Liver (tissue), 3 donors: ENCODE data around the gene BCAS1.

Experiments used
- EGR1 ChIP-seq, 2 donors: IDR thresholded peaks; 2 replicates each; pipeline ENCODE4 v1.6.1; 2016 to 2018; ENCODE audit warnings: antibody characterized with exemption in 2 of 2, low read depth in 2 of 2
- FOXA1 ChIP-seq: IDR thresholded peaks from 2 replicates; pipeline ENCODE4 v1.6.1; 2016; ENCODE audit warnings: antibody characterized with exemption
- FOXA2 ChIP-seq: IDR thresholded peaks from 2 replicates; pipeline ENCODE4 v1.6.1; 2016; ENCODE audit warnings: antibody characterized with exemption
- GABPA ChIP-seq, 2 donors: IDR thresholded peaks in 1 of 2; conservative IDR thresholded peaks in 1 of 2; 2 replicates each; pipeline ENCODE4 v1.6.1; 2016; ENCODE audit warnings: antibody characterized with exemption in 2 of 2, mild to moderate bottlenecking in 1 of 2, moderate library complexity in 1 of 2
- MAX ChIP-seq: IDR thresholded peaks from 2 replicates; pipeline ENCODE4 v1.6.1; 2016; ENCODE audit warnings: antibody characterized with exemption
- RAD21 ChIP-seq, 2 donors: IDR thresholded peaks; 2 replicates each; pipeline ENCODE4 v1.6.1; 2016; ENCODE audit warnings: antibody characterized with exemption in 2 of 2, mild to moderate bottlenecking in 2 of 2
- REST ChIP-seq: IDR thresholded peaks from 2 replicates; pipeline ENCODE4 v1.6.1; 2016; ENCODE audit warnings: antibody characterized with exemption, mild to moderate bottlenecking
- SP1 ChIP-seq: IDR thresholded peaks from 2 replicates; pipeline ENCODE4 v1.6.1; 2018; ENCODE audit warnings: antibody characterized with exemption, mild to moderate bottlenecking
- TAF1 ChIP-seq: conservative IDR thresholded peaks from 2 replicates; pipeline ENCODE4 v1.6.1; 2016; ENCODE audit warnings: antibody characterized with exemption, mild to moderate bottlenecking
- YY1 ChIP-seq: IDR thresholded peaks from 2 replicates; pipeline ENCODE4 v1.6.1; 2016; ENCODE audit warnings: antibody characterized with exemption, mild to moderate bottlenecking
- TF ChIP-seq, protein P1 (sequence below): fragments of 150-350 bp; IDR thresholded peaks from 2 replicates; pipeline ENCODE4 v1.5.1; 2017; ENCODE audit warnings: improper control_type of control experiment, low read depth, low read length; ENCODE audit not compliant: missing input control
- TF ChIP-seq, protein P2 (sequence below): IDR thresholded peaks from 2 replicates; pipeline ENCODE4 v1.6.1; 2016; ENCODE audit warnings: antibody characterized with exemption
- donor health status: healthy.
- donor health status: healthy.

GRCh38 chr20:54029176-54029575 lies 41.2 kb downstream of the BCAS1 start:
- TF ChIP-seq RAD21 (IDR thresholded peaks at IDR 0.05) = no peak
- TF ChIP-seq, protein P1, sequence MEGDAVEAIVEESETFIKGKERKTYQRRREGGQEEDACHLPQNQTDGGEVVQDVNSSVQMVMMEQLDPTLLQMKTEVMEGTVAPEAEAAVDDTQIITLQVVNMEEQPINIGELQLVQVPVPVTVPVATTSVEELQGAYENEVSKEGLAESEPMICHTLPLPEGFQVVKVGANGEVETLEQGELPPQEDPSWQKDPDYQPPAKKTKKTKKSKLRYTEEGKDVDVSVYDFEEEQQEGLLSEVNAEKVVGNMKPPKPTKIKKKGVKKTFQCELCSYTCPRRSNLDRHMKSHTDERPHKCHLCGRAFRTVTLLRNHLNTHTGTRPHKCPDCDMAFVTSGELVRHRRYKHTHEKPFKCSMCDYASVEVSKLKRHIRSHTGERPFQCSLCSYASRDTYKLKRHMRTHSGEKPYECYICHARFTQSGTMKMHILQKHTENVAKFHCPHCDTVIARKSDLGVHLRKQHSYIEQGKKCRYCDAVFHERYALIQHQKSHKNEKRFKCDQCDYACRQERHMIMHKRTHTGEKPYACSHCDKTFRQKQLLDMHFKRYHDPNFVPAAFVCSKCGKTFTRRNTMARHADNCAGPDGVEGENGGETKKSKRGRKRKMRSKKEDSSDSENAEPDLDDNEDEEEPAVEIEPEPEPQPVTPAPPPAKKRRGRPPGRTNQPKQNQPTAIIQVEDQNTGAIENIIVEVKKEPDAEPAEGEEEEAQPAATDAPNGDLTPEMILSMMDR = no peak
- no peak for TF ChIP-seq REST
- TF ChIP-seq EGR1 (IDR thresholded peaks at IDR 0.05; ENCODE audit: low read depth in 2 of 2) = no peak
- no peak for TF ChIP-seq GABPA (IDR thresholded peaks at IDR 0.05 in 1 of 2, conservative IDR thresholded peaks at IDR 0.05 in 1 of 2)
- TF ChIP-seq FOXA2 = no peak
- TF ChIP-seq, protein P2, sequence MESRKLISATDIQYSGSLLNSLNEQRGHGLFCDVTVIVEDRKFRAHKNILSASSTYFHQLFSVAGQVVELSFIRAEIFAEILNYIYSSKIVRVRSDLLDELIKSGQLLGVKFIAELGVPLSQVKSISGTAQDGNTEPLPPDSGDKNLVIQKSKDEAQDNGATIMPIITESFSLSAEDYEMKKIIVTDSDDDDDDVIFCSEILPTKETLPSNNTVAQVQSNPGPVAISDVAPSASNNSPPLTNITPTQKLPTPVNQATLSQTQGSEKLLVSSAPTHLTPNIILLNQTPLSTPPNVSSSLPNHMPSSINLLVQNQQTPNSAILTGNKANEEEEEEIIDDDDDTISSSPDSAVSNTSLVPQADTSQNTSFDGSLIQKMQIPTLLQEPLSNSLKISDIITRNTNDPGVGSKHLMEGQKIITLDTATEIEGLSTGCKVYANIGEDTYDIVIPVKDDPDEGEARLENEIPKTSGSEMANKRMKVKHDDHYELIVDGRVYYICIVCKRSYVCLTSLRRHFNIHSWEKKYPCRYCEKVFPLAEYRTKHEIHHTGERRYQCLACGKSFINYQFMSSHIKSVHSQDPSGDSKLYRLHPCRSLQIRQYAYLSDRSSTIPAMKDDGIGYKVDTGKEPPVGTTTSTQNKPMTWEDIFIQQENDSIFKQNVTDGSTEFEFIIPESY = no peak
- no peak for TF ChIP-seq TAF1
- no peak for TF ChIP-seq FOXA1
- no peak for TF ChIP-seq YY1
- TF ChIP-seq MAX = no peak
- no peak for TF ChIP-seq SP1
